Glutamatergic neuron (in vitro differentiated cells): ENCODE results near the gene TIPARP. TPM values are rescaled to one million over a fixed set of nuclear protein-coding genes. Genes with fewer than 3 reads are reported as not detected.

Experiments used
- DNase-seq: peaks from one replicate; pipeline ENCODE4 v3.0.0; 2022
- H3K27ac Mint-ChIP-seq: one replicate; pipeline ENCODE4 v1.8.0; 2020; ENCODE audit warnings: mild to moderate bottlenecking, mixed read lengths, inconsistent platforms; ENCODE audit not compliant: unreplicated experiment
- H3K27me3 Mint-ChIP-seq: one replicate; pipeline ENCODE4 v1.8.0; 2020; ENCODE audit warnings: mild to moderate bottlenecking, moderate library complexity, mixed read lengths, inconsistent platforms; ENCODE audit not compliant: unreplicated experiment
- H3K36me3 Mint-ChIP-seq: one replicate; pipeline ENCODE4 v1.8.0; 2020; ENCODE audit warnings: mild to moderate bottlenecking, mixed read lengths, inconsistent platforms; ENCODE audit not compliant: unreplicated experiment
- H3K4me1 Mint-ChIP-seq: one replicate; pipeline ENCODE4 v1.8.0; 2020; ENCODE audit warnings: mild to moderate bottlenecking, low read depth, mixed read lengths, inconsistent platforms; ENCODE audit not compliant: unreplicated experiment
- H3K4me3 Mint-ChIP-seq: one replicate; pipeline ENCODE4 v1.8.0; 2020; ENCODE audit warnings: mild to moderate bottlenecking, mixed read lengths, inconsistent platforms; ENCODE audit not compliant: unreplicated experiment
- H3K9me3 Mint-ChIP-seq: one replicate; pipeline ENCODE4 v1.8.0; 2020; ENCODE audit warnings: mild to moderate bottlenecking, moderate library complexity, mixed read lengths, inconsistent platforms; ENCODE audit not compliant: unreplicated experiment
- total RNA-seq: library from RNA; stranded (reverse); fragmentation: NEBNext Ultra II Directional; extraction: Animal tissue kit (Norgen Biotek cat#: 25700); gene quantifications from one replicate; pipeline ENCODE4 v1.2.1, GENCODE V29; 2021; ENCODE audit not compliant: unreplicated experiment
- TF ChIP-seq, protein P1 (sequence below): fragments of 200-600 bp; sonication (generic); IDR thresholded peaks from one replicate; pipeline ENCODE4 v1.5.0; 2021; ENCODE audit not compliant: partially characterized antibody, unreplicated experiment

TIPARP gene
- total RNA-seq, 1 donor from 2014 or later = 9.5 TPM

DNA sequence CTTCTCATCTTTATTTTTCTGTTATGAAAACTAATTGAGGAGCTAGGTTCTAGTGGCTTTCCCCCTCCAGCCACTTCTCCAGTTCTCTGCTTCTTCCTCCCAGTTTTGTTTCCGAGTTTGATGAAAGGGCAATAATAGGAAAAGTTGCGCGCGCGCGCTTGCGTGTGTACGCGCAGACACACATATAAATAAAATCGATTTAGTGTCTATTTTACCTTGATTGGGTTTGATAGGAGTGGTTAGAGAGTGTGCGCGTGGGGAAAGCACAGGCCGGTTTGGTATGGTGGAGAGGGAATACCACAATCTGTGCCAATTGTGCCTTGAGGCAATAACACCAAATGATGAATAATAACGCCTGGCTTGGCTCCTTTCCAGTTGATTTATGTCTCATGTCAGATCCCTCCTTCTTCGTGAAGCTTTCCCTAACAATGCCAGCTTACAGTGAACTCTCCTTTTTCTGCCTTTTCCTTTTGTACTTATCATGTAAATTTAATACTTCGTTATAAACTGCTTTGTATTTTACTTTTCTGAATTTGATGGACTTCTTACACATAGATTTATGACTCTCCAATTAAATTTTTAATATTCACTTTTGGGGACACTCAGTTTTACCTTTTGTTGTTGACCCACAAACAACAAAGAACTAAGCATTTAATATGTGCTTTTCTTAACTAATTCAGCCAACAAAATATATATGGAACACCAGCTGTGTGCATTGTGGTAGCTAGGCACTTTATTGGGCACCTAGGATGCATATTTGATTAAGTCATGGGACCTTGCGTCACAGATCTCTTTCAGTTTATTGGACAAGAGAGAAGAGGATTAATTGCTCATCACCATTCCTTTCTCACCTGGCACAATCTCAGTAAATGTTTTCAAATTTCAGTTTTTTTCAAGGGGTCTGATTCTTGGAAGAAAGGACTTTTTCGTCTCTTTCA lies 1.7 kb downstream of the TIPARP start:
- TF ChIP-seq, protein P1, sequence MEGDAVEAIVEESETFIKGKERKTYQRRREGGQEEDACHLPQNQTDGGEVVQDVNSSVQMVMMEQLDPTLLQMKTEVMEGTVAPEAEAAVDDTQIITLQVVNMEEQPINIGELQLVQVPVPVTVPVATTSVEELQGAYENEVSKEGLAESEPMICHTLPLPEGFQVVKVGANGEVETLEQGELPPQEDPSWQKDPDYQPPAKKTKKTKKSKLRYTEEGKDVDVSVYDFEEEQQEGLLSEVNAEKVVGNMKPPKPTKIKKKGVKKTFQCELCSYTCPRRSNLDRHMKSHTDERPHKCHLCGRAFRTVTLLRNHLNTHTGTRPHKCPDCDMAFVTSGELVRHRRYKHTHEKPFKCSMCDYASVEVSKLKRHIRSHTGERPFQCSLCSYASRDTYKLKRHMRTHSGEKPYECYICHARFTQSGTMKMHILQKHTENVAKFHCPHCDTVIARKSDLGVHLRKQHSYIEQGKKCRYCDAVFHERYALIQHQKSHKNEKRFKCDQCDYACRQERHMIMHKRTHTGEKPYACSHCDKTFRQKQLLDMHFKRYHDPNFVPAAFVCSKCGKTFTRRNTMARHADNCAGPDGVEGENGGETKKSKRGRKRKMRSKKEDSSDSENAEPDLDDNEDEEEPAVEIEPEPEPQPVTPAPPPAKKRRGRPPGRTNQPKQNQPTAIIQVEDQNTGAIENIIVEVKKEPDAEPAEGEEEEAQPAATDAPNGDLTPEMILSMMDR = no peak
- peak; percentile 17 for DNase-seq
- Mint-ChIP-seq H3K27me3 (peaks cover 1% of the 10 kb centered on the region), H3K4me3 (peak overlapping the region; percentile 88), H3K27ac (peak overlapping the region; percentile 23), H3K4me1 (peaks cover 2% of the 10 kb centered on the region), H3K36me3 (no peaks in the 10 kb centered on the region), H3K9me3 (peaks cover 6% of the 10 kb centered on the region)

GRCh38 chr3:156676768-156677479 lies 2.5 kb downstream of the TIPARP start:
- peaks cover 1% of the 10 kb centered on the region for H3K27me3 Mint-ChIP-seq
- H3K4me3 Mint-ChIP-seq = peak overlapping the region; percentile 88
- peaks cover 2% of the 10 kb centered on the region for H3K4me1 Mint-ChIP-seq
- H3K27ac Mint-ChIP-seq = no peak overlapping the region
- H3K9me3 Mint-ChIP-seq = peaks cover 6% of the 10 kb centered on the region
- no peak for DNase-seq
- H3K36me3 Mint-ChIP-seq = no peaks in the 10 kb centered on the region
- TF ChIP-seq, protein P1 = no peak

DNA sequence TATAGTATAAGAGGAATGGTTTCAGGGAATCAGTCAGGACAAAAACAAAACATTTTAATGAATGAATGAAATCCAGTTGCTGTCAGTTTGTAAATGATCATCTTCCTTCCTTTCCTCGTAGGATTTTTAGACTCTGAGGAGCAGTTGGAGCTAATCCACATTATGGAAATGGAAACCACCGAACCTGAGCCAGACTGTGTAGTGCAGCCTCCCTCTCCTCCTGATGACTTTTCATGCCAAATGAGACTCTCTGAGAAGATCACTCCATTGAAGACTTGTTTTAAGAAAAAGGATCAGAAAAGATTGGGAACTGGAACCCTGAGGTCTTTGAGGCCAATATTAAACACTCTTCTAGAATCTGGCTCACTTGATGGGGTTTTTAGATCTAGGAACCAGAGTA lies 3.1 kb downstream of the TIPARP start:
- H3K27me3 Mint-ChIP-seq = peaks cover 1% of the 10 kb centered on the region
- H3K4me1 Mint-ChIP-seq = peaks cover 2% of the 10 kb centered on the region
- TF ChIP-seq, protein P1 = no peak
- H3K36me3 Mint-ChIP-seq = no peaks in the 10 kb centered on the region
- no peak for DNase-seq
- no peak overlapping the region for H3K27ac Mint-ChIP-seq
- no peak overlapping the region for H3K4me3 Mint-ChIP-seq
- peaks cover 6% of the 10 kb centered on the region for H3K9me3 Mint-ChIP-seq

DNA sequence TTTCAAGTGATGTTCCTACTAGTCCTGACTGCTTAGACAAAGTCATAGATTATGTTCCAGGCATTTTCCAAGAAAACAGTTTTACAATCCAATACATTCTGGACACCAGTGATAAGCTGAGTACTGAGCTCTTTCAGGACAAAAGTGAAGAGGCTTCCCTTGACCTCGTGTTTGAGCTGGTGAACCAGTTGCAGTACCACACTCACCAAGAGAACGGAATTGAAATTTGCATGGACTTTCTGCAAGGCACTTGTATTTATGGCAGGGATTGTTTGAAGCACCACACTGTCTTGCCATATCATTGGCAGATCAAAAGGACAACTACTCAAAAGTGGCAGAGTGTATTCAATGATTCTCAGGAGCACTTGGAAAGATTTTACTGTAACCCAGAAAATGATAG lies 3.8 kb downstream of the TIPARP start:
- H3K4me1 Mint-ChIP-seq = peaks cover 2% of the 10 kb centered on the region
- H3K27ac Mint-ChIP-seq = no peak overlapping the region
- H3K9me3 Mint-ChIP-seq = peaks cover 6% of the 10 kb centered on the region

More for the DNA sequence above, 3.8 kb downstream of the TIPARP start:
- Mint-ChIP-seq H3K36me3 (no peaks in the 10 kb centered on the region), H3K4me3 (no peak overlapping the region), H3K27me3 (peaks cover 1% of the 10 kb centered on the region)
- DNase-seq = no peak
- TF ChIP-seq, protein P1 = no peak
